Activated CD4-positive, alpha-beta T cell treated with anti-CD3 and anti-CD28 coated beads, Interleukin-2, amount 50 U/mL, for 1 hour (primary cell): Measurements from ENCODE around the gene VAV3.
"Not testable (repeated sequence)": the region's sequence is repeated elsewhere in the genome, so short reads cannot be mapped to it uniquely, and the experiment has no call there.

ENCODE experiments used
- DNase-seq: peaks from one replicate; pipeline ENCODE4 v3.0.0-alpha.2; 2020

VAV3 gene

GRCh38 chr1:107707111-107707510 lies 257.9 kb downstream of the VAV3 start:
- DNase-seq = no peak

- no peak for DNase-seq
Measured at GRCh38 chr1:107706182-107706581, 258.8 kb downstream of the VAV3 start.

- DNase-seq = no peak
Measured at GRCh38 chr1:107704911-107705310, 260.1 kb downstream of the VAV3 start.

- no peak for DNase-seq
Measured at GRCh38 chr1:107702946-107703571, 261.9 kb downstream of the VAV3 start.

- DNase-seq = not testable (repeated sequence)
Measured at GRCh38 chr1:107700651-107701050, 264.3 kb downstream of the VAV3 start.

- DNase-seq = no peak
Measured at GRCh38 chr1:107698161-107698560, 266.8 kb downstream of the VAV3 start.

DNA sequence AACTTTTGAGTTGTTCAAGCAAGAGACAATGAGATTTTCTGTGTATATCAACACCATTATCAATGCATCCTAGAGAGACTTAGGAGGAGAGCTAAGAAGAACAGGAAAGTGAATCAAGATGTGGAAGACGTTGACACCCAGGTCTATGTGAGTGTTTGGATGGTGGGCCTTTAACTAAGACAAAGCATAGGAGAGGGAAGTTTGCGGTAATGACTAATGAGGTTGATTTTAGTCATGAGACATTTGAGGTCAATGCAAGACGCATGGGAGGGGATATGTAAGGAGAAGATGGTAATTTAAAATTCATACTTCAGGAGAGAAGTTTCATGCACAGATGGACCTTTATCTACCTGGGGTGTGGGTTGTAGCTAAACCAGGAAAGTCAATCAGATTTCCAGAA lies 269.6 kb downstream of the VAV3 start:
- DNase-seq = no peak

GRCh38 chr1:107692580-107693345 lies 272.2 kb downstream of the VAV3 start:
- DNase-seq = no peak

- DNase-seq = no peak
Measured at GRCh38 chr1:107691540-107691939, 273.4 kb downstream of the VAV3 start.

- DNase-seq = no peak
Measured at GRCh38 chr1:107690491-107690890, 274.5 kb downstream of the VAV3 start.

DNA sequence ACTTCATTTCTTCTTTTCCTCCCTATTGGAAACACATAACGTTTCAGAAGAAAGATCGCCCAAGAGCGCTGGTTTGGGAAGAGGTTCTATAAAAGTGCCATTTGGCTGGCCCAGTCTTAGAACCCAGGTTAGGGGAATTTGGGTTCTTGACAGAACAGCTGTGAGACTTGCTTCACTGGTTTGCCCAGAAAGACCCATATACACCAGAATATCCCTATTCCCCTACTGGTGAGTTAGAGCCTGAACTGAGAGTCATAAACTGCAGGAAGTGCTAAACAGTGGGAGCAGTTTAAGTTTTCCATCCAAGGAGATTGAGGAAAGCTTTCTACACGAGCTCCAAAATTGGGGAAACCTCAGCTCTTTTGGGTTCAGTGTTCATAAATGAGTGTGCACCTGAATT lies 275.2 kb downstream of the VAV3 start:
- DNase-seq = no peak

- no peak for DNase-seq
Measured at GRCh38 chr1:107689159-107689558, 275.8 kb downstream of the VAV3 start.

DNA sequence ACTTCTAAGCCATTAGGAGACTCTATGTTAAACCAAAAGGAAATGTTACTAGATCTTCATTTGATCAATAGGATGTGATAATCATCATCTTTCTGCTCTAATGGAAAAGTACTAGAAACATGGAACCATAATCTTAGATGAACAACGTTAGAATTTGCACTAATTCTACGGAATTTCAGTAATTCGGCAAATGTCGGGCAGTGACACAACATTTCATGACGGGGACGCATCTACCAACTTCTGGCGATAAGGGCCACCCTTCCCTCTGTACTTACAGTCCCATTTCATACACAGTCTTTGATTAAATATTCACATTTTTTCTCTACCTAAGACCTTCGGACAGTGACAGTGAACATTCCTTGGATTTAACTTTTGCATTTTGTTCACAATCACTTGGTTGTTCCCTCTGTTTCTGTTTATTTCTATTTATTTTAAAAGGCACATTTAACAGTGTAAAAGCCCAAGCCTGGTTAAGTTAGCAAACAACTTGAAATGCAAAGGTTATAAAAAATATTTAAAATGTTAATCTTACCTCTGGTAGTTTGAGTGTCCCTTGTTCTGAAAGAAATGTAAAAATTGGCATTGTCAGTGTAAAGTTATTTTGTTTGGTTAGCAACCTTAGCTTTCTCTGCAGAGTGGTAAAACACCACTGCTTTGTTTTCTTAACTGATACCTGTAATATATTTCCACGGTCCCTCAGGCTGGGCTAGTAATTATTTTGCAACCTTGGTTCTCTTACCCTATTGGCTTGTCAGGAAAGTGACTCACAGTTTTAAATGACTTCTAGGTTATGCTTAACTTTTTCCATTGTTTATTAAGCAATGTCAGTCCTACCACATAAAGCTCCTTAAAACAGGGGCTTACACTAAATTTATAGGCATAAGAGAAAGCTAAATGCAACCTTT lies 276.9 kb downstream of the VAV3 start:
- no peak for DNase-seq

GRCh38 chr1:107683683-107684082 lies 281.3 kb downstream of the VAV3 start:
- DNase-seq = no peak

DNA sequence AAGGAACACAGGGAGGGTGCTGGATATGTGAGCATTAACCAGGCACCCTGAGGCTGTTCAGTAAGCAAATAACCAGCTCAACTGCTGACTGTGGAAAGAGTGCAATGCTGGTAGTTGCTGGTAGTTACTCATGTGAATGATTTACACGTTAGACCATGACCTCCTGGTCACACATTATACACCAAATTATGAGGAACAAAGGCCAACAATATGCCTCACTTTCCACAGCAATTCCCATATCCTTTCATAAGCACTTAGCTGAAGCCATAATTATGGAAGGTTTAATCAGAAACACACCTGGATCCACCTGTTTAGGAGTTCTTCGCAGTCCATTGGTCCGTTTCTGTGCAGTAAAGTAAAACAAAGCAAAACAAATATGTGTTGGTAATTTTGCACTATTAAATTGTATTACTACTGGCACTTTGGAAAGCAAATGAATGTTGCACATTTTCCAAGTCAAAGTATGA lies 281.8 kb downstream of the VAV3 start:
- no peak for DNase-seq

- no peak for DNase-seq
Measured at GRCh38 chr1:107682467-107682866, 282.5 kb downstream of the VAV3 start.

GRCh38 chr1:107681001-107681479 lies 283.9 kb downstream of the VAV3 start:
- DNase-seq = no peak

- no peak for DNase-seq
Measured at GRCh38 chr1:107680579-107680985, 284.4 kb downstream of the VAV3 start.

DNA sequence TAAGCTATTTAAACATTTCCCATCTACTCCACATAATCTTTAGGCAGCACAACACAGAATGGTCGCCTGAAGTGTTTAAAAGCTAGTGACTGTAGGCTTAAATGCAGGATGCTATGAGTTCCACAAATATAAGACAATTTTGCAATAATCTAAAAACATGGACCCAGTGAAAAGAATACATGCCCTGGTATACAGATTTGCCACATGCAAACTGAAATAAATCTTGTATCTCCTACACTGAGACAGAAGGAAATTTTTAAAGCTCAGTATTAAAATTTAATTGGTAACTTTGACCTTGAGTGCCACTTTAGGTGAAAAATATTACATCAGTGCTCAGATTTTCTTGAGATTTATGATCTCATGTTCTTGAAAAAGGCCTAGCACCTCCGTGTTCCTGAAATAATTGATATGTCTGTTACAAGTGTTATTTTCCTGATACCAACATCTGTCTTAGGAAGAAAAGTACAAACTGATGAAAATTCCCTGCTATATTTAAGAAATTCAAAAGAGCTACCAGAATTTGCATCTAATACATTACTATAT lies 285.5 kb downstream of the VAV3 start:
- DNase-seq = no peak

DNA sequence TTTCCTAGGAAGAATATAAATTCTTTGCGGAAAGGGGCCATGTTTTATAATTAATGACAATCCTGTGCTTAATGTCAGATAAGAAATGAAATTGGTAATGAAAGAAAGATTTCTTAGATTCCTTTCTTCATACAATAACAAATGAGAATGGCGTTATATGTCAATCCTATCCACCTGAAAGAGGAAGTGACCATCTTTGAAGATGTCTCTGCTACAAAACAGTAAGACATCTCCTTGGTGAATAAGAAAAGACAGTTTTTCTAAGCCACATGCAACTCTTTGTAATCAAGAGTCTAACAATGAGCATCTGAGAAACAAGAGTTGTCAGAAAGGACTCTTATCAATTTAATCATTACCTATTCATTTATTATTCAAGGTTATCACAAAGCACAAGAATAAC lies 286.0 kb downstream of the VAV3 start:
- no peak for DNase-seq

GRCh38 chr1:107677697-107678096 lies 287.3 kb downstream of the VAV3 start:
- no peak for DNase-seq

GRCh38 chr1:107674486-107674885 lies 290.5 kb downstream of the VAV3 start:
- DNase-seq = no peak

DNA sequence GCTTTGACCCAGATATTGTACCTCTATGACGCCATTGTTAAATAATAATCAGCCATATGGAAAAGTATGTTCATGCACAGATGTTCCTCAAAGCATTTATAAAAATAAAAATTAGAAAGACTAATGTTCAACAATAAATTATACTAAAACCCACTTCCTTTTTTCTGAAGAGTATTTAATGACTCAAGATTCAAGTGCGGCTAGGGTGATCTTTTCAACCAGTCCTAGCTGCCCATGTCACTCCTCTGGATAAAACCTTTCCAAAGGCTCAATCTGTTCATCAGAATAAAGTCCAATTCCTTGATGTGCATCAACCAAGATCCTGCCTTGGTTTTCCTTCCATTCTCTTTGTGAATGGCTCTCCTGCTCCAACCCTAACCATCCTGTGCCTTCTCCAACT lies 292.0 kb downstream of the VAV3 start:
- no peak for DNase-seq
